ENCODE data around the gene TNRC6C. TPM values are rescaled to one million over a fixed set of nuclear protein-coding genes. Genes with fewer than 3 reads are reported as not detected.
"Not testable (repeated sequence)": the region's sequence is repeated elsewhere in the genome, so short reads cannot be mapped to it uniquely, and the experiment has no call there.

TNRC6C gene
- total RNA-seq, 1 donor from 2014 or later, result 21.0 TPM

DNA sequence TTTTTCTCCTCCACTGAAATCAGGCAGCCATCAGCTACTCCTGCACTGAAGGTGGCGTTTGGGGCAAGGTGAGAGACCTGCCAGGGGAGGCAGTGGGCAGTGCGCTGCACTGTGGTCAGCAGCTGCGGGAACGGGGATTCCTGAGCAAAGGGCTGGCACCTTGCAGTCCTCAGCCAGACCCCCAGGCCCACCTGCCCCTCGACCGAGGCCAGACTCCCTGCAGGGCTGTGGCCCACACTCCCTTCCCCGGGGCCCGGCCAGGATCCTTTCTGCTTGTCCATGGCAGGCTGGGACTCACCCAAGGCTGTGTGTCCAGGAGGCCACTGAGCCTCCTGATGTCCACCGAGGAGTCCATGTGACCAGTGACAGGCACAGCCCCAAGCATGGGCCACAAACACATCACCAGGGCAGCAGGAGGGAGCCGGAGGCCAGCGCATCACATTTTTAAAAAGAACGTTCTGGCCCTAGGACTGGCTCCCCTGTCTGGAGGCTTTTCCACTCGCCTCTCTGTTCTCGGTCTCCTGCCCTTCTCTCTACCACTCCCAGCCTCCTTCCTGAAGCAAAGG lies 28.5 kb upstream of the TNRC6C start:
- ATAC-seq (no peak), DNase-seq (ENCODE audit: missing footprints) (no peak)
- intact Hi-C loops (cut with DNase I), result no loop called here

GRCh38 chr17:77930780-77931768 lies 27.4 kb upstream of the TNRC6C start:
- intact Hi-C loops (cut with DNase I), result no loop called here
- ATAC-seq, result no peak
- no peak for DNase-seq (ENCODE audit: missing footprints)

GRCh38 chr17:77933777-77934398 lies 24.6 kb upstream of the TNRC6C start:
- DNase-seq (ENCODE audit: missing footprints), result no peak
- intact Hi-C loops (cut with DNase I), result no loop called here
- ATAC-seq, result no peak

GRCh38 chr17:77935121-77935571 lies 23.4 kb upstream of the TNRC6C start:
- ATAC-seq, result no peak

DNA sequence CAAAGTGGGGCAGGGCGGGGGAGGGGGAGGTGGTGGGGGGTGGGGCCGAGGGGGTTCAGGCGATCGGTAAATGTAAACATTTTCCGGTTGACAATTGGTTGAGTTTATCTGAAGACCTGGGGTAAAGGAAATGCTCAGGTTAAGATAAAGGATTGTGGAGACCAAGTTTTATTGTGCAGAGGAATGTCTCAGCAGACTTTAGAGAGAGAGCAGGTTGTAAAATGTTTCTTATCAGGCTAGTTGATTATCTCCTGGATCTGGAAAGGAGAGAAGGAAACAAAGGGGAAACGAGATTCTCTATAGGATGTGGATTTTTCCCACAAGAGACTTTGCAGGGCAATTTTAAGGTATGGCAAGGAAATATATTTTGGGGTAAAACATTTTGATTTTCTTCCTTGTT lies 22.8 kb upstream of the TNRC6C start:
- DNase-seq (ENCODE audit: missing footprints); intact Hi-C loops (cut with DNase I); ATAC-seq: not testable (repeated sequence)

More at GRCh38 chr17:77935121-77935571, 23.4 kb upstream of the TNRC6C start:
- no peak for DNase-seq (ENCODE audit: missing footprints)
- intact Hi-C loops (cut with DNase I), result no loop called here

DNA sequence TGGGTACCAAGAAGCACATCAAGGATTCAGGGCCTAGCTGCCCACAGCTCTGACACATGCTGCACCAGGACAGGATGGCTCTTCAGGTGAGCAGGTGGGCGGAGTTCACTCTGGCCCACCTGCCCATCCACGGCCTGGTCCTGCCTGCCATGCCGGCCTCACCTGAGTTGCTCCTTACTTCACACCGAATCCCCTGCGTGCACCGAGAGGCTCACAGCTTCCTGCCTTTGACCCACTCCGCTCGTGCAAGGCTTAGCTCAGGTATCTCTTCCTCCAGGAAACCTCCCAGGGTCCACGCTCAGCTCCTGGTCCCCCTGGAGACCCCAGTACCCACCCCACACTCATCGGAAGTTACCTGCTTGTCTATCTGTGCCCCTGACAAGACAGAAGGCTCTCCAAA lies 21.6 kb upstream of the TNRC6C start:
- no peak for ATAC-seq
- intact Hi-C loops (cut with DNase I), result no loop called here
- no peak for DNase-seq (ENCODE audit: missing footprints)

GRCh38 chr17:77941004-77941403 lies 17.5 kb upstream of the TNRC6C start:
- intact Hi-C loops (cut with DNase I), result no loop called here
- DNase-seq (ENCODE audit: missing footprints) (peak; percentile 11), ATAC-seq (no peak)

DNA sequence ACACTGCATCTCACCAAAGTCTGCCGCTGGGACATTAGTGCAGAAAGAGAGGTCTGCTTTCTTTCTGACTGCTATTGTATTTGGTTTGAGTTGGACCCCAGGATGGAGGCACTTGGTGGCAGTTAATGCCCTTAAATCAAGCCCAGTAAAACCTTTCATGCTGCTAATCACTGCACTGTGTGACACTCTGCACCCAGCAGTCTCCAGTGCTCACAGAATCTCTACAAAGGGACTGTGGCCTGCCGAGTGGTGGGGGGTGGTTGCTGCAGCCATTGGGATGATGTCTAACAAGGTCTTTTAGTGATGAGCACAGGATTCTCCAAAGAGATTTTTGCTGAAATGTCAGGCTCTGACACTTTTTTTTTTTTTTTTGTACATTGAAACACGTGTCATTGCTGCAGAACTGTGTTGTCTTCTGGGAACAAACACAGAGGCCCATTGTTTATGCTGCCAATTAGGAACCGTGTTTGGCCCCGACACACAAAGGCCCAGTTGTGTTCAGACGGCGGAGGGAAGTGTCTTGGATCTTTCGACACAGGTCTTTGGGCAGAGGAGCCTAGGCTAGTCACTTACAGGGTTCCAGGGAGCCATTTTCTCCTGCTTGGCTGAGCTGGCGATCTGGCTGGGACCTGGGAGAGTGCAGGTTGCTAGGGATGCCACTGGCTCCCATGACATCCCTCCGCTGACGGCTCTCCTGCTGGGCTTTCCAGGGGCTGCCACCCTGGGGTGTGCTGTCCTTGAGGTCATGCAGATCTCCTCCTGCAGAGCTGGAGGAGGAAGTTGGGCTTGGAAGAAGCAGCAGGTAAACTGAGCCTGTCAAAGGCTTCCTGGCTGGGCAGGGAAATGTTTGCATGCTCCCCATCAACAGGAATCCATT lies 16.2 kb upstream of the TNRC6C start:
- DNase-seq (ENCODE audit: missing footprints) (no peak), ATAC-seq (peak; percentile 89)
- intact Hi-C loops (cut with DNase I), result no loop called here

- DNase-seq (ENCODE audit: missing footprints), result peak; percentile 9
- no peak for ATAC-seq
- intact Hi-C loops (cut with DNase I), result no loop called here
Observed at GRCh38 chr17:77943971-77944370, 14.5 kb upstream of the TNRC6C start.

- ATAC-seq, result peak; percentile 66
- DNase-seq (ENCODE audit: missing footprints), result peak; percentile 64
- intact Hi-C loops (cut with DNase I), result no loop called here
Observed at GRCh38 chr17:77944390-77945222, 13.9 kb upstream of the TNRC6C start.

GRCh38 chr17:77946900-77947645 lies 11.4 kb upstream of the TNRC6C start:
- intact Hi-C loops (cut with DNase I), result no loop called here
- ATAC-seq, result no peak
- DNase-seq (ENCODE audit: missing footprints), result no peak

- intact Hi-C loops (cut with DNase I), result no loop called here
- ATAC-seq (peak; percentile 27), DNase-seq (ENCODE audit: missing footprints) (no peak)
Observed at GRCh38 chr17:77948690-77949114, 9.8 kb upstream of the TNRC6C start.

DNA sequence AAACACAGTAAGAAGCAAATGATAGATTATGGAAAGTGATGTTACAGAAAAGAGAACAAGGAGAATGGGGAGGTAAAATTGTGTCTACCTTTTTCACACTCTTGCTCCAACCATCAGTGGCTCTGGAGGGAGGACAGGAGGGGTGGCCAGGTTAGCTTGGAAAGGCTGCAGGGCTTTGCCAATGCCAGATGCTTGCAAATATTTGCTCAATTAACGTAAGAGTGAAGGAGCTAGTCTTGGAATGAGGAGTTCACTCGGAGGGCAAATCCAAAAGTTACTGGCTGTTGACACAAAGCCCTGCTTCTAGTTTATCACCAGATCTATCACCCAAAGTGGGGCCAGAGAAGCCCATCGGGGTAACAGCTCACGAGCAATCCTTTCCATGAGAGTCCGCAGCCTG lies 7.4 kb upstream of the TNRC6C start:
- ATAC-seq (no peak), DNase-seq (ENCODE audit: missing footprints) (no peak)
- intact Hi-C loops (cut with DNase I), result no loop called here

GRCh38 chr17:77952368-77952767 lies 6.1 kb upstream of the TNRC6C start:
- DNase-seq (ENCODE audit: missing footprints) (no peak), ATAC-seq (no peak)
- intact Hi-C loops (cut with DNase I), result no loop called here

- no peak for ATAC-seq
- intact Hi-C loops (cut with DNase I), result loop anchor here (5.0 kb wide), 3 partner anchors 55 to 125 kb away; no protein-coding TSS in a partner anchor
- no peak for DNase-seq (ENCODE audit: missing footprints)
Observed at GRCh38 chr17:77957235-77957856, 1.2 kb upstream of the TNRC6C start.

- no peak for ATAC-seq
- intact Hi-C loops (cut with DNase I), result loop anchor here (1.0 to 5.0 kb wide), 5 partner anchors 37 to 186 kb away; no protein-coding TSS in a partner anchor
- no peak for DNase-seq (ENCODE audit: missing footprints)
Observed at GRCh38 chr17:77958716-77959125, 218 bp downstream of the TNRC6C start.
